GM18498 (cell line): Measurements from ENCODE around the gene NPTN.

Experiments used
- ATAC-seq: cut with Tn5 transposase; IDR thresholded peaks from one replicate; pipeline ENCODE4 v1.9.1; 2021; ENCODE audit warnings: mild to moderate bottlenecking, moderate library complexity; ENCODE audit not compliant: unreplicated experiment

The NPTN gene

GRCh38 chr15:73522011-73522410 is 111.2 kb downstream of the NPTN start:
- no peak for ATAC-seq

DNA sequence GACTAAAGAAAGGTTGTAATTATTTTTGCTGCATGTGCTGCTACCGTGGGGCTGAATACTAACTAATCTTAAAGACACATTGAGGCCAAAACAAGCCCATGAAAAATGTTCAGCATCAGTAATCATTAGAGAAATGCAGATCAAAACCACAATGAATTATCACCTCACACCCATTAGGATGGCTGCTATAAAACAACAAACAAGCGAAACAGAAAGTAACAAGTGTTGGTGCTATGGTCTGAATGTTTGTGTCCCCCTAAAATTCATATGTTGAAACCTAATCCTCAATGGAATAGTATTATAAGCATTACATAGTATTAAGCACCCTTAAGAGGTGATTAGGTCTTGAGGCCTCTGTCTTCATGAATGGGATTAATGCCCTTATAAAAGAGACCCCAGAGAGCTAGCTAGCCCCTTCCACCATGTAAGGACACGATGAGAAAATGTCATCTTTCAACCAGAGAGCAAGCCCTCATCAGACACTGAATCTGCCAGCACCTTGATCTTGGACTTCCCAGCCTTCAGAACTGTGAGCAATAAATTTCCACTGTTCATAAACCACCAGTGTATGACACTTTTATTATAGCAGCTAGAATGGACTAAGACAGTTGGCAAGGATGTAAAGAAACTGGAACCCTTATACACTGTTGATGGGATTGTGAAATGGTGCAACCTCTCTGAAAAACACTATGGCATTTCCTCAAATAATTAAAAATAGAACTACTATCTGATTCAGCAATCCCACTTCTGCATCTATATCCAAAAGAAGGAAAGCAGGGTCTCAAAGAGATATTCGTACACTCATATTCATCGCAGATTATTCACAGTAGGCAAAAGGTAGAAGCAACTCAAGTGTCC is 114.1 kb downstream of the NPTN start:
- ATAC-seq: no peak

GRCh38 chr15:73518180-73518862 is 114.9 kb downstream of the NPTN start:
- no peak for ATAC-seq

- no peak for ATAC-seq
Measured at GRCh38 chr15:73517566-73517965, 115.6 kb downstream of the NPTN start.

GRCh38 chr15:73515527-73515926 is 117.7 kb downstream of the NPTN start:
- ATAC-seq: no peak
